Measurements from ENCODE around the gene NHLRC2. TPM values are rescaled to one million over a fixed set of nuclear protein-coding genes. Genes with fewer than 3 reads are reported as not detected.

NHLRC2 gene
- total RNA-seq, 1 donor from 2014 or later, result 43.6 TPM

- TF ChIP-seq CTCF (IDR thresholded peaks at IDR 0.05; ENCODE audit: unreplicated experiment), result no peak
- H3K4me1 Mint-ChIP-seq (ENCODE audit: low read depth), result no peaks in the 10 kb centered on the region
- H3K27ac Mint-ChIP-seq, result no peak overlapping the region
- H3K4me3 Mint-ChIP-seq (ENCODE audit: low read depth), result no peak overlapping the region
- peaks cover 7% of the 10 kb centered on the region for H3K36me3 Mint-ChIP-seq (ENCODE audit: insufficient read depth)
- DNase-seq (ENCODE audit: low spot score, unreplicated experiment), result no peak
- H3K9me3 Mint-ChIP-seq (ENCODE audit: low read depth), result no peaks in the 10 kb centered on the region
- H3K27me3 Mint-ChIP-seq, result no peaks in the 10 kb centered on the region
Measured at GRCh38 chr10:113842171-113842570, 12.3 kb upstream of the NHLRC2 start.

GRCh38 chr10:113843972-113844485 lies 10.4 kb upstream of the NHLRC2 start:
- no peak for DNase-seq (ENCODE audit: low spot score, unreplicated experiment)
- no peak overlapping the region for H3K4me3 Mint-ChIP-seq (ENCODE audit: low read depth)
- no peak for TF ChIP-seq CTCF (IDR thresholded peaks at IDR 0.05; ENCODE audit: unreplicated experiment)
- H3K9me3 Mint-ChIP-seq (ENCODE audit: low read depth), result no peaks in the 10 kb centered on the region
- H3K4me1 Mint-ChIP-seq (ENCODE audit: low read depth), result no peaks in the 10 kb centered on the region
- peaks cover 11% of the 10 kb centered on the region for H3K36me3 Mint-ChIP-seq (ENCODE audit: insufficient read depth)
- H3K27me3 Mint-ChIP-seq, result no peaks in the 10 kb centered on the region
- no peak overlapping the region for H3K27ac Mint-ChIP-seq

- TF ChIP-seq CTCF (IDR thresholded peaks at IDR 0.05; ENCODE audit: unreplicated experiment), result no peak
- Mint-ChIP-seq H3K4me1 (ENCODE audit: low read depth) (peaks cover 2% of the 10 kb centered on the region), H3K27ac (no peak overlapping the region), H3K36me3 (ENCODE audit: insufficient read depth) (peaks cover 12% of the 10 kb centered on the region), H3K4me3 (ENCODE audit: low read depth) (no peak overlapping the region), H3K9me3 (ENCODE audit: low read depth) (no peaks in the 10 kb centered on the region), H3K27me3 (no peaks in the 10 kb centered on the region)
- no peak for DNase-seq (ENCODE audit: low spot score, unreplicated experiment)
Measured at GRCh38 chr10:113846036-113846435, 8.4 kb upstream of the NHLRC2 start.

- no peak for TF ChIP-seq CTCF (IDR thresholded peaks at IDR 0.05; ENCODE audit: unreplicated experiment)
Measured at GRCh38 chr10:113849140-113849803, 5.2 kb upstream of the NHLRC2 start.

GRCh38 chr10:113849946-113850345 lies 4.5 kb upstream of the NHLRC2 start:
- Mint-ChIP-seq H3K4me1 (ENCODE audit: low read depth) (peaks cover 11% of the 10 kb centered on the region), H3K36me3 (ENCODE audit: insufficient read depth) (peaks cover 12% of the 10 kb centered on the region), H3K9me3 (ENCODE audit: low read depth) (no peaks in the 10 kb centered on the region), H3K27ac (no peak overlapping the region), H3K4me3 (ENCODE audit: low read depth) (no peak overlapping the region), H3K27me3 (no peaks in the 10 kb centered on the region)
- no peak for DNase-seq (ENCODE audit: low spot score, unreplicated experiment)
- no peak for TF ChIP-seq CTCF (IDR thresholded peaks at IDR 0.05; ENCODE audit: unreplicated experiment)

More at GRCh38 chr10:113849140-113849803, 5.2 kb upstream of the NHLRC2 start:
- no peak overlapping the region for H3K4me3 Mint-ChIP-seq (ENCODE audit: low read depth)
- no peak for DNase-seq (ENCODE audit: low spot score, unreplicated experiment)
- no peak overlapping the region for H3K27ac Mint-ChIP-seq
- H3K9me3 Mint-ChIP-seq (ENCODE audit: low read depth), result no peaks in the 10 kb centered on the region
- peaks cover 12% of the 10 kb centered on the region for H3K36me3 Mint-ChIP-seq (ENCODE audit: insufficient read depth)
- no peaks in the 10 kb centered on the region for H3K27me3 Mint-ChIP-seq
- peaks cover 11% of the 10 kb centered on the region for H3K4me1 Mint-ChIP-seq (ENCODE audit: low read depth)
